ENCODE data around the gene TSEN15. TPM values are rescaled to one million over a fixed set of nuclear protein-coding genes. Genes with fewer than 3 reads are reported as not detected.

TSEN15 gene
- total RNA-seq, 1 donor from 2014 or later = 27.2 TPM

DNA sequence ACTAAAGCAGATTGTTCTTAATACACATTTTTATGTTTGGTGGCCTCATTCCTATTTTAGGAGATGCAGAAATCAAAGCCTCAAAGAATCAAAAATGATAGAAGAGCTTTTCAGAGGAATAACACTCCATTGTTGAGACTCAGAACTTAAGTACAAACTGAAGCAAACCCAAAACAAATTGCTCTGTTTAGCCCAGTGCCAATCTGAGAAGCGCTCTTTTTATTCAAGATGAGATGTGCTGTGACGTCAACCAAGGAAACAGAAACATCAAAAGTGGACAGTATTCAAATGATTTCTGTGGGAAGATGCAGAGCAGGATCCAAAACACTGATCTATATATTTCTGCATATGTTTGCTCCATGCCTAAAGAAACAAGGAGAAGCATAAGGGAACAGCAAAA is 32.0 kb upstream of the TSEN15 start:
- intact Hi-C loops (cut with DNase I) = no loop called here
- no peaks in the 10 kb centered on the region for H3K9me3 ChIP-seq
- no peaks in the 10 kb centered on the region for H3K27me3 ChIP-seq
- no peak for ATAC-seq
- no peaks in the 10 kb centered on the region for H3K36me3 ChIP-seq
- TF ChIP-seq CTCF (IDR thresholded peaks at IDR 0.05) = no peak
- H3K4me3 ChIP-seq = no peak overlapping the region
- no peak for DNase-seq
- no peak overlapping the region for H3K27ac ChIP-seq
- H3K4me1 ChIP-seq = peaks cover 4% of the 10 kb centered on the region

DNA sequence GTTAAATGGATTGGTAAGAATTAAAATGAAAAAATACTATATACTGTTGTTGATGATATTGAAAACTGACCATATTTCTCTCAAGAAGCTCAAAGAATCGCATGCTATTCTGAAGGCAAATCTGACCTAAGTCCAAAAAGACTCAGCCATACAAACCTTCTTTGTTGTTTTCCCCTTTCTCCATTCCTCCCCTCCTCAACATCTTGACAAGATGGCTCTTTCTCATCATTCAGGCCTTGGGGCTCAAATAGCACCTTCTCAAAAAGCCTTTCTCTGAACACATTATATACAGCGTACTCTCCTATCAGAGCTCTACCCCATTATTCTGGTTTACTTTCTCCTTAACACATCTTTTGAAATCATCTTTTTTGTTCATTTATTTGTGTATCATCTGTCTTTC is 31.2 kb upstream of the TSEN15 start:
- intact Hi-C loops (cut with DNase I) = no loop called here
- no peak for DNase-seq
- Histone ChIP-seq H3K9me3 (no peaks in the 10 kb centered on the region), H3K4me3 (no peak overlapping the region), H3K4me1 (peaks cover 4% of the 10 kb centered on the region), H3K27ac (no peak overlapping the region), H3K27me3 (no peaks in the 10 kb centered on the region), H3K36me3 (no peaks in the 10 kb centered on the region)
- no peak for TF ChIP-seq CTCF (IDR thresholded peaks at IDR 0.05)
- ATAC-seq = no peak

GRCh38 chr1:184020855-184021254 is 30.7 kb upstream of the TSEN15 start:
- H3K27me3 ChIP-seq = no peaks in the 10 kb centered on the region
- no peak overlapping the region for H3K27ac ChIP-seq
- ATAC-seq (no peak), DNase-seq (no peak)
- no peaks in the 10 kb centered on the region for H3K9me3 ChIP-seq
- no peaks in the 10 kb centered on the region for H3K36me3 ChIP-seq
- peaks cover 4% of the 10 kb centered on the region for H3K4me1 ChIP-seq
- intact Hi-C loops (cut with DNase I) = no loop called here
- no peak overlapping the region for H3K4me3 ChIP-seq
- TF ChIP-seq CTCF (IDR thresholded peaks at IDR 0.05) = no peak

- H3K27me3 ChIP-seq = no peaks in the 10 kb centered on the region
- DNase-seq = no peak
- H3K9me3 ChIP-seq = no peaks in the 10 kb centered on the region
- ATAC-seq = no peak
- no peak for TF ChIP-seq CTCF (IDR thresholded peaks at IDR 0.05)
- peaks cover 4% of the 10 kb centered on the region for H3K4me1 ChIP-seq
- H3K36me3 ChIP-seq = no peaks in the 10 kb centered on the region
- H3K4me3 ChIP-seq = no peak overlapping the region
- intact Hi-C loops (cut with DNase I) = no loop called here
- H3K27ac ChIP-seq = no peak overlapping the region
Observed at GRCh38 chr1:184021728-184022127, 29.8 kb upstream of the TSEN15 start.

DNA sequence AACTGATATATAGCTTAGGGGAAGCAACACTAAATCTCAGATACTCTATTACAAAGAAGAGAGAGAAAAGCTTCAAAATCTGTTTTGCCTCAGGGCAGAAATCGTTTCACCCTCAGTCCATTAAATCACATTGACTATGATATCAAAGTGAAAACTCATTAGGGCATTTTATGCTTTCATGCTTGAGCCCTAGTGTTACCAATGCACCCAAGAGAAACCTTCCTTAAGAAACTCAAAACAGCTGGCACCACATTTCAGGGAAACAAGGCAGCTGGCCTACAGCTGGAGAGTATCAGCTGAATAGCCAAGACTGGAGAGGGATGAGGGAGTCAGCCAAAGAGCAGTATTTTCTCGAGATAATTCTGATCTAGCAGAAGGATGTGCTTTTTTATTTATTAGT is 28.9 kb upstream of the TSEN15 start:
- Histone ChIP-seq H3K36me3 (no peaks in the 10 kb centered on the region), H3K27ac (no peak overlapping the region), H3K4me3 (no peak overlapping the region), H3K4me1 (peaks cover 4% of the 10 kb centered on the region), H3K9me3 (no peaks in the 10 kb centered on the region), H3K27me3 (no peaks in the 10 kb centered on the region)
- DNase-seq (no peak), ATAC-seq (peak; percentile 29)
- TF ChIP-seq CTCF (IDR thresholded peaks at IDR 0.05) = no peak
- intact Hi-C loops (cut with DNase I) = no loop called here

- H3K36me3 ChIP-seq = no peaks in the 10 kb centered on the region
- intact Hi-C loops (cut with DNase I) = no loop called here
- H3K27ac ChIP-seq = no peak overlapping the region
- no peak for DNase-seq
- peaks cover 4% of the 10 kb centered on the region for H3K4me1 ChIP-seq
- no peak overlapping the region for H3K4me3 ChIP-seq
- no peaks in the 10 kb centered on the region for H3K9me3 ChIP-seq
- no peaks in the 10 kb centered on the region for H3K27me3 ChIP-seq
- ATAC-seq = no peak
- TF ChIP-seq CTCF (IDR thresholded peaks at IDR 0.05) = no peak
Observed at GRCh38 chr1:184023171-184023570, 28.4 kb upstream of the TSEN15 start.
